MM.1S (cell line): ENCODE data around the gene TTC24.

Experiments
- EZH2 ChIP-seq: fragments of 300-600 bp; sonication (generic); optimal IDR thresholded peaks from 2 replicates; pipeline ENCODE3; 2017; ENCODE audit warnings: low read depth, mild to moderate bottlenecking, antibody characterized with exemption, low read length, mixed read lengths
- EZH2phosphoT487 ChIP-seq: fragments of 300-600 bp; sonication (generic); IDR thresholded peaks from 2 replicates; pipeline ENCODE4 v1.6.1; 2018; ENCODE audit warnings: antibody characterized with exemption, low read length
- TF ChIP-seq, protein P1 (sequence below): fragments of 300-600 bp; sonication (generic); IDR thresholded peaks from 2 replicates; pipeline ENCODE4 v1.5.1; 2016; ENCODE audit warnings: antibody characterized with exemption, low read length, mixed read lengths

DNA sequence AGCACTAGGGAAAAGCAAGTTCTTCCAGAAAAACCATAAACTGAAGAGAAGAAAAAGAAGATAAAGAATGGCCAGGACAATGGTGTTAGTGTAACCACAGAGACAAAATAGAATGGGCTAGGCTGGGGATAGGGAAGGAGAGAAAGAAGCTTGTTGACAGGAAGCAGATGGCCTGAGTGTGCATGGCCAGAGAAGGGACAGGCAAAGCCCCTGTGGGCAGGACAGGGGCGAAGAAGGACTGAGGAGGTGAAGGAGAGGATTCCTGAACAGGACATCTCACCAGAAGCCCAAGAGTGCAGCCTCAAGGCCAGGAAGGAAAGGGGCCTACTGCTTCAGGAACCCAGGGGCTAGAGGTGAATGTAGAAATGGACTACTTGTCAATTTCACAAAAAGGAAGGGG is 36.5 kb upstream of the TTC24 start:
- TF ChIP-seq, protein P1, sequence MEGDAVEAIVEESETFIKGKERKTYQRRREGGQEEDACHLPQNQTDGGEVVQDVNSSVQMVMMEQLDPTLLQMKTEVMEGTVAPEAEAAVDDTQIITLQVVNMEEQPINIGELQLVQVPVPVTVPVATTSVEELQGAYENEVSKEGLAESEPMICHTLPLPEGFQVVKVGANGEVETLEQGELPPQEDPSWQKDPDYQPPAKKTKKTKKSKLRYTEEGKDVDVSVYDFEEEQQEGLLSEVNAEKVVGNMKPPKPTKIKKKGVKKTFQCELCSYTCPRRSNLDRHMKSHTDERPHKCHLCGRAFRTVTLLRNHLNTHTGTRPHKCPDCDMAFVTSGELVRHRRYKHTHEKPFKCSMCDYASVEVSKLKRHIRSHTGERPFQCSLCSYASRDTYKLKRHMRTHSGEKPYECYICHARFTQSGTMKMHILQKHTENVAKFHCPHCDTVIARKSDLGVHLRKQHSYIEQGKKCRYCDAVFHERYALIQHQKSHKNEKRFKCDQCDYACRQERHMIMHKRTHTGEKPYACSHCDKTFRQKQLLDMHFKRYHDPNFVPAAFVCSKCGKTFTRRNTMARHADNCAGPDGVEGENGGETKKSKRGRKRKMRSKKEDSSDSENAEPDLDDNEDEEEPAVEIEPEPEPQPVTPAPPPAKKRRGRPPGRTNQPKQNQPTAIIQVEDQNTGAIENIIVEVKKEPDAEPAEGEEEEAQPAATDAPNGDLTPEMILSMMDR, result no peak
- TF ChIP-seq EZH2phosphoT487 (no peak), EZH2 (no peak)
